IMR-90 (cell line): ENCODE data around the gene MRC1. TPM values are rescaled to one million over a fixed set of nuclear protein-coding genes. Genes with fewer than 3 reads are reported as not detected.

Experiments
- ATAC-seq: fragments of 200-7000 bp; cut with Tn5 transposase; 2 replicates; pipeline ENCODE4 v1.9.1; 2020; ENCODE audit warnings: low read depth, mild to moderate bottlenecking, moderate library complexity
- BruUV-seq: library from RNA; stranded (reverse); fragments of 400-500 nt; replicated peaks from 2 replicates; lab custom pipeline; 2021; lab: Mats Ljungman, UMichigan
- CTCF ChIA-PET: fragments of 300-600 bp; formaldehyde crosslinking; extraction: SDS; loops from one replicate; lab custom pipeline; 2021; ENCODE audit warnings: antibody characterized with exemption; lab: Yijun Ruan, JAX
- POLR2A ChIA-PET: fragments of 300-600 bp; sonication (Branson Sonifier 250); formaldehyde crosslinking; loops from one replicate; lab custom pipeline; 2022; ENCODE audit warnings: antibody characterized with exemption; ENCODE audit not compliant: unreplicated experiment; lab: Charles Lee
- DNase-seq: peaks from one replicate; pipeline ENCODE4 v3.0.0; 2013
- H2AFZ ChIP-seq: replicated peaks from 2 replicates; pipeline ENCODE3; 2013; ENCODE audit warnings: low read length, mild to moderate bottlenecking; ENCODE audit not compliant: poor library complexity
- H2AK5ac ChIP-seq: 2 replicates; pipeline ENCODE4 v1.6.1; 2013; ENCODE audit warnings: low read depth, low read length, inconsistent platforms
- H2AK9ac ChIP-seq: replicated peaks from 2 replicates; pipeline ENCODE3; 2013; ENCODE audit warnings: mild to moderate bottlenecking, low read depth, low read length, moderate library complexity; ENCODE audit not compliant: poor library complexity
- H2BK120ac ChIP-seq: 2 replicates; pipeline ENCODE4 v1.6.1; 2013; ENCODE audit warnings: low read depth, low read length, inconsistent platforms
- H2BK15ac ChIP-seq: 3 replicates; pipeline ENCODE4 v1.6.1; 2013; ENCODE audit warnings: low read depth, low read length, inconsistent platforms
- H2BK20ac ChIP-seq: 2 replicates; pipeline ENCODE4 v1.6.1; 2013; ENCODE audit warnings: low read depth, mild to moderate bottlenecking, inconsistent platforms, low read length, moderate library complexity
- H2BK5ac ChIP-seq: 2 replicates; pipeline ENCODE4 v1.6.1; 2013; ENCODE audit warnings: mild to moderate bottlenecking, low read depth, low read length, inconsistent platforms; ENCODE audit not compliant: poor library complexity, severe bottlenecking
- H3K14ac ChIP-seq: replicated peaks from 2 replicates; pipeline ENCODE4 v1.6.1; 2013; ENCODE audit warnings: low read depth, low read length, inconsistent platforms
- H3K18ac ChIP-seq: 2 replicates; pipeline ENCODE4 v1.6.1; 2013; ENCODE audit warnings: low read depth, low read length, control low read depth
- H3K23ac ChIP-seq: 2 replicates; pipeline ENCODE4 v1.6.1; 2013; ENCODE audit warnings: low read depth, low read length, inconsistent platforms
- H3K27ac ChIP-seq: 2 replicates; pipeline ENCODE4 v1.5.1; 2013; ENCODE audit warnings: mild to moderate bottlenecking, control low read depth, low read length; ENCODE audit not compliant: insufficient read depth
- H3K27me3 ChIP-seq: 2 replicates; pipeline ENCODE4 v1.6.1; 2013; ENCODE audit warnings: low read length; ENCODE audit not compliant: control insufficient read depth, insufficient read depth
- H3K36me3 ChIP-seq: 2 replicates; pipeline ENCODE4 v1.6.1; 2013; ENCODE audit warnings: low read length, mixed read lengths; ENCODE audit not compliant: control insufficient read depth, insufficient read depth
- H3K4ac ChIP-seq: 2 replicates; pipeline ENCODE4 v1.6.1; 2013; ENCODE audit warnings: low read depth, low read length, inconsistent platforms
- H3K4me1 ChIP-seq: 2 replicates; pipeline ENCODE4 v1.6.1; 2013; ENCODE audit warnings: low read length, mixed read lengths; ENCODE audit not compliant: control insufficient read depth, insufficient read depth
- H3K4me2 ChIP-seq: 2 replicates; pipeline ENCODE4 v1.6.1; 2013; ENCODE audit warnings: low read depth, mild to moderate bottlenecking, control low read depth, low read length, moderate library complexity
- H3K4me3 ChIP-seq: 2 replicates; pipeline ENCODE4 v1.5.1; 2013; ENCODE audit warnings: low read depth, mild to moderate bottlenecking, control low read depth, low read length, moderate library complexity; ENCODE audit not compliant: insufficient read depth
- H3K56ac ChIP-seq: 2 replicates; pipeline ENCODE4 v1.6.1; 2013; ENCODE audit warnings: low read length, inconsistent platforms; ENCODE audit not compliant: insufficient read depth; ENCODE audit errors: extremely low read depth
- H3K79me1 ChIP-seq, 2 experiments: 2 replicates each; pipeline ENCODE4 v1.6.1; 2013; ENCODE audit warnings: low read length in 2 of 2, inconsistent platforms in 1 of 2, low read depth in 1 of 2
- H3K9ac ChIP-seq: 2 replicates; pipeline ENCODE4 v1.6.1; 2013; ENCODE audit warnings: low read depth, low read length, control low read depth
- H3K9me1 ChIP-seq: 2 replicates; pipeline ENCODE4 v1.6.1; 2013; ENCODE audit warnings: low read length, inconsistent platforms; ENCODE audit not compliant: insufficient read depth
- H3K9me3 ChIP-seq: 2 replicates; pipeline ENCODE4 v1.6.1; 2013; ENCODE audit warnings: low read length; ENCODE audit not compliant: control insufficient read depth, insufficient read depth
- H4K20me1 ChIP-seq: 2 replicates; pipeline ENCODE4 v1.6.1; 2013; ENCODE audit warnings: low read length, inconsistent platforms; ENCODE audit not compliant: insufficient read depth
- H4K5ac ChIP-seq: 2 replicates; pipeline ENCODE4 v1.6.1; 2013; ENCODE audit warnings: mild to moderate bottlenecking, low read depth, low read length, control low read depth
- H4K8ac ChIP-seq, 2 experiments: 2 replicates each; pipeline ENCODE4 v1.6.1; 2013; ENCODE audit warnings: low read depth in 2 of 2, low read length in 2 of 2, control low read depth in 1 of 2, inconsistent platforms in 1 of 2
- H4K91ac ChIP-seq: 2 replicates; pipeline ENCODE4 v1.6.1; 2013; ENCODE audit warnings: low read depth, low read length, inconsistent platforms; ENCODE audit not compliant: insufficient read depth
- BHLHE40 ChIP-seq: fragments of 150-350 bp; IDR thresholded peaks from 2 replicates; pipeline ENCODE4 v1.6.1; 2016; ENCODE audit warnings: mild to moderate bottlenecking, low read depth, low read length
- CEBPB ChIP-seq: IDR thresholded peaks from 2 replicates; pipeline ENCODE4 v1.6.1; 2012; ENCODE audit warnings: low read depth, low read length, improper control_type of control experiment
- CHD1 ChIP-seq: IDR thresholded peaks from 2 replicates; pipeline ENCODE4 v1.6.1; 2012; ENCODE audit warnings: low read depth, low read length, improper control_type of control experiment
- MAFK ChIP-seq: IDR thresholded peaks from 2 replicates; pipeline ENCODE4 v1.6.1; 2012; ENCODE audit warnings: low read depth, low read length, improper control_type of control experiment
- MAZ ChIP-seq: IDR thresholded peaks from 2 replicates; pipeline ENCODE4 v1.6.1; 2012; ENCODE audit warnings: low read depth, mild to moderate bottlenecking, low read length, improper control_type of control experiment, moderate library complexity, borderline replicate concordance
- MXI1 ChIP-seq: IDR thresholded peaks from 2 replicates; pipeline ENCODE4 v1.6.1; 2012; ENCODE audit warnings: low read depth, mild to moderate bottlenecking, low read length, moderate library complexity, borderline replicate concordance
- NFE2L2 ChIP-seq: fragments of 150-350 bp; IDR thresholded peaks from 2 replicates; pipeline ENCODE4 v1.6.1; 2016; ENCODE audit warnings: low read depth, mild to moderate bottlenecking, low read length
- POLR2A ChIP-seq: IDR thresholded peaks from 2 replicates; pipeline ENCODE4 v1.6.1; 2012; ENCODE audit warnings: mild to moderate bottlenecking, low read depth, low read length
- RAD21 ChIP-seq: IDR thresholded peaks from 2 replicates; pipeline ENCODE4 v1.6.1; 2012; ENCODE audit warnings: low read length, improper control_type of control experiment
- RCOR1 ChIP-seq: IDR thresholded peaks from 2 replicates; pipeline ENCODE4 v1.6.1; 2012; ENCODE audit warnings: mild to moderate bottlenecking, low read length, improper control_type of control experiment; ENCODE audit not compliant: insufficient replicate concordance
- RFX5 ChIP-seq: IDR thresholded peaks from 2 replicates; pipeline ENCODE4 v1.8.0; 2012; ENCODE audit warnings: low read depth, mild to moderate bottlenecking, low read length, moderate library complexity
- WGBS, 2 experiments: methylation state at CpG; one replicate each; pipeline versions ENCODE4 v1.1.5 to v1.1.7; 2013; ENCODE audit warnings: missing lambda C conversion rate in 2 of 2; ENCODE audit not compliant: insufficient read length in 1 of 2; ENCODE audit errors: extremely low coverage in 2 of 2; 5-methylcytosine and 5-hydroxymethylcytosine counted together
- dilution Hi-C: fragments of 300-500 bp; cut with HindIII; formaldehyde crosslinking; loops from one replicate; pipeline ENCODE4 v1.14.3; 2018; ENCODE audit warnings: low sequenced_read_pairs; ENCODE audit not compliant: unreplicated experiment
- in situ Hi-C: fragments of 300-500 bp; cut with MboI; formaldehyde crosslinking; loops from 3 replicates; pipeline ENCODE4 v1.14.3; 2019; ENCODE audit warnings: low sequenced_read_pairs, inconsistent platforms, mixed read lengths
- intact Hi-C: fragments of 100-400 bp; cut with micrococcal nuclease; formaldehyde crosslinking; loops from 2 replicates; pipeline ENCODE4 v1.10.0; 2022
- polyA plus RNA-seq, 3 experiments: library from polyadenylated mRNA; depleted of rRNA; stranded (reverse); fragments of >200 nt; gene quantifications; 2 replicates each; pipeline ENCODE4 v1.2.3, GENCODE V29; 2012; ENCODE audit warnings: low replicate concordance in 1 of 3
- total RNA-seq: library from RNA; depleted of rRNA; stranded (reverse); fragments of >200 nt; gene quantifications from 2 replicates; pipeline ENCODE4 v1.2.3, GENCODE V29; 2012
- TF ChIP-seq, protein P1 (sequence below): fragments of 150-350 bp; IDR thresholded peaks from 2 replicates; pipeline ENCODE4 v1.6.1; 2017; ENCODE audit warnings: mild to moderate bottlenecking, antibody characterized with exemption, low read length, low read depth
- TF ChIP-seq, protein P2 (sequence below): conservative IDR thresholded peaks from 2 replicates; pipeline ENCODE4 v1.5.1; 2012; ENCODE audit warnings: mild to moderate bottlenecking, low read depth, low read length, improper control_type of control experiment

MRC1 gene
- total and polyA plus RNA-seq, 2 of the 4 experiments (the other 2 are of a cell fraction) = not detected

GRCh38 chr10:17914169-17915045, 105.3 kb downstream of the MRC1 start:
- no peak overlapping the region for H2AFZ ChIP-seq
- H2AK9ac ChIP-seq = no peak overlapping the region
- no peak overlapping the region for H3K14ac ChIP-seq
- H3K4me2 ChIP-seq = no peak overlapping the region
- TF ChIP-seq POLR2A (no peak), BHLHE40 (no peak), RAD21 (no peak), CEBPB (no peak), NFE2L2 (no peak), MXI1 (no peak), RFX5 (no peak), RCOR1 (no peak), MAFK (no peak), MAZ (no peak), CHD1 (no peak)
- TF ChIP-seq, protein P1, sequence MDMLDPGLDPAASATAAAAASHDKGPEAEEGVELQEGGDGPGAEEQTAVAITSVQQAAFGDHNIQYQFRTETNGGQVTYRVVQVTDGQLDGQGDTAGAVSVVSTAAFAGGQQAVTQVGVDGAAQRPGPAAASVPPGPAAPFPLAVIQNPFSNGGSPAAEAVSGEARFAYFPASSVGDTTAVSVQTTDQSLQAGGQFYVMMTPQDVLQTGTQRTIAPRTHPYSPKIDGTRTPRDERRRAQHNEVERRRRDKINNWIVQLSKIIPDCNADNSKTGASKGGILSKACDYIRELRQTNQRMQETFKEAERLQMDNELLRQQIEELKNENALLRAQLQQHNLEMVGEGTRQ = no peak
- TF ChIP-seq, protein P2, sequence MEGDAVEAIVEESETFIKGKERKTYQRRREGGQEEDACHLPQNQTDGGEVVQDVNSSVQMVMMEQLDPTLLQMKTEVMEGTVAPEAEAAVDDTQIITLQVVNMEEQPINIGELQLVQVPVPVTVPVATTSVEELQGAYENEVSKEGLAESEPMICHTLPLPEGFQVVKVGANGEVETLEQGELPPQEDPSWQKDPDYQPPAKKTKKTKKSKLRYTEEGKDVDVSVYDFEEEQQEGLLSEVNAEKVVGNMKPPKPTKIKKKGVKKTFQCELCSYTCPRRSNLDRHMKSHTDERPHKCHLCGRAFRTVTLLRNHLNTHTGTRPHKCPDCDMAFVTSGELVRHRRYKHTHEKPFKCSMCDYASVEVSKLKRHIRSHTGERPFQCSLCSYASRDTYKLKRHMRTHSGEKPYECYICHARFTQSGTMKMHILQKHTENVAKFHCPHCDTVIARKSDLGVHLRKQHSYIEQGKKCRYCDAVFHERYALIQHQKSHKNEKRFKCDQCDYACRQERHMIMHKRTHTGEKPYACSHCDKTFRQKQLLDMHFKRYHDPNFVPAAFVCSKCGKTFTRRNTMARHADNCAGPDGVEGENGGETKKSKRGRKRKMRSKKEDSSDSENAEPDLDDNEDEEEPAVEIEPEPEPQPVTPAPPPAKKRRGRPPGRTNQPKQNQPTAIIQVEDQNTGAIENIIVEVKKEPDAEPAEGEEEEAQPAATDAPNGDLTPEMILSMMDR = no peak
- H3K9me3 ChIP-seq = no peaks in the 10 kb centered on the region
- intact Hi-C loops = no loop called here
- H3K23ac ChIP-seq = no peak overlapping the region
- H3K9me1 ChIP-seq = no peaks in the 10 kb centered on the region
- H3K79me1 ChIP-seq = no peaks in the 10 kb centered on the region
- no peaks in the 10 kb centered on the region for H3K4me1 ChIP-seq
- H4K8ac ChIP-seq = no peak overlapping the region
- H2AK5ac ChIP-seq = no peak overlapping the region
- no peak overlapping the region for H3K18ac ChIP-seq
- no peak overlapping the region for H3K27ac ChIP-seq
- no peak overlapping the region for H3K4me3 ChIP-seq
- no peak overlapping the region for H2BK120ac ChIP-seq
- H3K56ac ChIP-seq = no peak overlapping the region; the same call in 1 of the 2 replicates
- ATAC-seq (no peak), DNase-seq (no peak)
- H2BK20ac ChIP-seq = no peak overlapping the region
- 74% methylated on average over 5 of the region's 5 CpGs; no CpG with 5 or more reads in 1 of the 2 experiments for WGBS, 2 experiments
- no TSS peak for BruUV-seq
- ChIA-PET POLR2A (no interaction called here), CTCF (interaction anchor here (0.6 kb wide), 1 partner anchor 19 kb away, joined by 6 read pairs; no protein-coding TSS in a partner anchor)
- no peak overlapping the region for H4K91ac ChIP-seq
- no peaks in the 10 kb centered on the region for H3K27me3 ChIP-seq
- H3K4ac ChIP-seq = no peak overlapping the region
- no peak overlapping the region for H4K5ac ChIP-seq
- in situ Hi-C loops = no loop called here
- no peaks in the 10 kb centered on the region for H4K20me1 ChIP-seq
- H2BK15ac ChIP-seq = no peak overlapping the region
- H3K9ac ChIP-seq = no peak overlapping the region
- no peaks in the 10 kb centered on the region for H3K36me3 ChIP-seq
- no peak overlapping the region for H2BK5ac ChIP-seq
- dilution Hi-C loops = no loop called here
